ENCODE results near the gene DEPDC5. TPM values are rescaled to one million over a fixed set of nuclear protein-coding genes. Genes with fewer than 3 reads are reported as not detected.

DEPDC5 gene
- total RNA-seq, 1 experiment from 2014 or later = 7.9 TPM

DNA sequence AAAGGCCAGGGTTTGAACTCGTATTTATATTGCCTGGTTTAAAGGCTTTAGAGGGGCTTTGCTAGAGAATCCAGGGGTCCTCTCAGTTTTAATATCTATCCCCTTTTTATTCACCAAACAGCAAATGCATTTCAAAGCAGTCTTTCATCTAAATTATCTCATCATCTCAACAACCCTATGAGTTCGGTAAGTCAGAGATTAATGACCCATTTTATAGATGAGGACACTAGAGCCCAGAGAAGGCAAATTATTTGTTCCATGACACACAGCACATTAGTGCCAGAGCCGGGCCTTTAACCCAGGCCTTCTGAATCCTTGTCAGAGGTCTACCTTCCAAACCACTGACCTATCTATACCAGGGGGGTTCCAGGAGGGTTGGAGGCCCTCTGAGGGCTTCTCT lies 173.7 kb downstream of the DEPDC5 start:
- Histone ChIP-seq H3K4me3 (ENCODE audit: low read length) (no peak overlapping the region), H3K27me3 (ENCODE audit: low read length) (no peaks in the 10 kb centered on the region), H3K4me2 (ENCODE audit: low read length) (no peak overlapping the region), H4K20me1 (ENCODE audit: low read length) (no peaks in the 10 kb centered on the region), H2AFZ (ENCODE audit: low read length) (no peak overlapping the region), H3K9me2 (replicated peaks; ENCODE audit: low read length) (no peaks in the 10 kb centered on the region), H3K36me3 (ENCODE audit: low read depth, low read length) (no peaks in the 10 kb centered on the region), H3K9ac (ENCODE audit: low read length) (no peak overlapping the region), H3K4me1 (ENCODE audit: insufficient read depth, low read length) (no peaks in the 10 kb centered on the region), H3K9me3 (ENCODE audit: low read length) (no peaks in the 10 kb centered on the region), H3K27ac (ENCODE audit: low read length) (no peak overlapping the region), H3F3A (ENCODE audit: low read length, unreplicated experiment) (no peaks in the 10 kb centered on the region), H3K79me2 (ENCODE audit: low read length) (no peaks in the 10 kb centered on the region)
- intact Hi-C loops (cut with micrococcal nuclease) = no loop called here
- POLR2A ChIA-PET (ENCODE audit: unreplicated experiment) = no interaction called here
- CTCF ChIA-PET = interaction anchor here (0.7 kb wide), 1 partner anchor 43 kb away, joined by 5 read pairs; no protein-coding TSS in a partner anchor
- no peak for ATAC-seq
- TF ChIP-seq EZH2phosphoT487 (IDR thresholded peaks at IDR 0.05; ENCODE audit: borderline replicate concordance, low read length) = no peak
- TF ChIP-seq, protein P1, sequence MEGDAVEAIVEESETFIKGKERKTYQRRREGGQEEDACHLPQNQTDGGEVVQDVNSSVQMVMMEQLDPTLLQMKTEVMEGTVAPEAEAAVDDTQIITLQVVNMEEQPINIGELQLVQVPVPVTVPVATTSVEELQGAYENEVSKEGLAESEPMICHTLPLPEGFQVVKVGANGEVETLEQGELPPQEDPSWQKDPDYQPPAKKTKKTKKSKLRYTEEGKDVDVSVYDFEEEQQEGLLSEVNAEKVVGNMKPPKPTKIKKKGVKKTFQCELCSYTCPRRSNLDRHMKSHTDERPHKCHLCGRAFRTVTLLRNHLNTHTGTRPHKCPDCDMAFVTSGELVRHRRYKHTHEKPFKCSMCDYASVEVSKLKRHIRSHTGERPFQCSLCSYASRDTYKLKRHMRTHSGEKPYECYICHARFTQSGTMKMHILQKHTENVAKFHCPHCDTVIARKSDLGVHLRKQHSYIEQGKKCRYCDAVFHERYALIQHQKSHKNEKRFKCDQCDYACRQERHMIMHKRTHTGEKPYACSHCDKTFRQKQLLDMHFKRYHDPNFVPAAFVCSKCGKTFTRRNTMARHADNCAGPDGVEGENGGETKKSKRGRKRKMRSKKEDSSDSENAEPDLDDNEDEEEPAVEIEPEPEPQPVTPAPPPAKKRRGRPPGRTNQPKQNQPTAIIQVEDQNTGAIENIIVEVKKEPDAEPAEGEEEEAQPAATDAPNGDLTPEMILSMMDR (conservative IDR thresholded peaks at IDR 0.05; ENCODE audit: low read depth, low read length) = no peak
- TF ChIP-seq EZH2 (IDR thresholded peaks at IDR 0.05; ENCODE audit: low read length, unreplicated experiment) = no peak
- DNase-seq = no peak
- no TSS peak for BruUV-seq (replicated peaks)

DNA sequence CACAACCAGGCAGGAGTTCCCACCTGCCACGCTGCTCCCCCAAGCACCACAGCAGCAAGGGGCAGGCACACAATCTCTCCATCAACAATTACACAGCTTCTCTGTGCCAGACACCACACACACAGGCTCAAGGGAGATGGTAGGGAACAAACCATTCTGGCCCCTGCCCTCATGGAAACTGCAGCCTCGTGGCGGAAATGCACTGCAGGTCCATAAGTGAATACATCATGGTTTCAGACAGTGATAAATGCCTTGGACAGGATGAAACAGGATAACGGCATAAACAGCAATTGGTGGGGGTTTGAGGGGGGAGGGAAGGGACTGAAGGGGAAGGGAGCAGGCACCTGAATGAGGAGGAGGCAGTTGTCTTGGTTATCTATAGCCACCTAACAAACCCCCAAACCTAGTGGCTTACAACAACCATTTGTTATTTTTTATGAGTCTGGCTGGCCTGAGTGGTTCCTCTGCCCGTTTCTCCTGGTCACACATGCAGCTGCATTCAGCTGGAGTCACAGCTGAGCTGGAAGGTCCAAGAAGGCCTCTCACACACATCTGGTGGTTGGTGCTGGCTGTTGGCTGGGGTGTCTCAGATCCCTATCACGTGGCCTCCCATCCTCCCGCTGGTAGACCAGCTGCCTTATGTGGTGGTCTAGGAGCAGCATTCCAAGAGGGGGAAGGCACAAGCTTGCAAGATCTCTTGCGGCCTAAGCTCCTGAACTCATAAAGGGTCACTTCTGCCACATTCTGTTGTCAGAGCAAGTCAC lies 175.5 kb downstream of the DEPDC5 start:
- no peak overlapping the region for H3K9ac ChIP-seq (ENCODE audit: low read length)
- no peak overlapping the region for H3K4me3 ChIP-seq (ENCODE audit: low read length)
- no peaks in the 10 kb centered on the region for H3K9me3 ChIP-seq (ENCODE audit: low read length)
- H3K79me2 ChIP-seq (ENCODE audit: low read length) = no peaks in the 10 kb centered on the region
- no peaks in the 10 kb centered on the region for H4K20me1 ChIP-seq (ENCODE audit: low read length)
- ChIA-PET CTCF (no interaction called here), POLR2A (ENCODE audit: unreplicated experiment) (no interaction called here)
- no peak for ATAC-seq
- no peak for DNase-seq
- BruUV-seq (replicated peaks) = no TSS peak
- intact Hi-C loops (cut with micrococcal nuclease) = no loop called here
- no peak for TF ChIP-seq EZH2phosphoT487 (IDR thresholded peaks at IDR 0.05; ENCODE audit: borderline replicate concordance, low read length)
- TF ChIP-seq, protein P1 (conservative IDR thresholded peaks at IDR 0.05; ENCODE audit: low read depth, low read length) = no peak
- no peak for TF ChIP-seq EZH2 (IDR thresholded peaks at IDR 0.05; ENCODE audit: low read length, unreplicated experiment)
- no peaks in the 10 kb centered on the region for H3K36me3 ChIP-seq (ENCODE audit: low read depth, low read length)
- H3K9me2 ChIP-seq (replicated peaks; ENCODE audit: low read length) = no peaks in the 10 kb centered on the region
- H3K27me3 ChIP-seq (ENCODE audit: low read length) = no peaks in the 10 kb centered on the region
- no peak overlapping the region for H2AFZ ChIP-seq (ENCODE audit: low read length)
- no peak overlapping the region for H3K27ac ChIP-seq (ENCODE audit: low read length)
- H3F3A ChIP-seq (ENCODE audit: low read length, unreplicated experiment) = no peaks in the 10 kb centered on the region
- no peak overlapping the region for H3K4me2 ChIP-seq (ENCODE audit: low read length)
- no peaks in the 10 kb centered on the region for H3K4me1 ChIP-seq (ENCODE audit: insufficient read depth, low read length)

DNA sequence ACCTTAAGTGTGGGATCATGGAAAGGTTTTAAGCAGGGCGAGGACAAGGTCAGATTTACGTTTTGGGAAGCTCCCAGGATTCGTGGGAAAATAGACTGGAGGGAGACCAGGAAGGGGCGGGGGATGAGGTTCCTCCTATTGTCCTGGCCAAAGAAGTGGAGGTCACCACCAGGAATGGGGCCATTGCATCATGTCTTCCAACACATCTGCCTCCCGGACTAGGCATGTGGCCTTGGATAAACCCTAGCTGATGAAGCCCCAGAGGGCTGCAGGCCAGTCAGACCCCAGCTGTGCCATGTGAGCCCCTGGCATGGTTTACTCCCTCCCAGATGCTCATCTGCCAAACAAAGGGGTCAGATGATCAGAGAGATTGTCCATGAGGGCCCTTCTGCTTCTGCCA lies 179.0 kb downstream of the DEPDC5 start:
- no peaks in the 10 kb centered on the region for H3K9me2 ChIP-seq (replicated peaks; ENCODE audit: low read length)
- H3K27ac ChIP-seq (ENCODE audit: low read length) = no peak overlapping the region
- no peaks in the 10 kb centered on the region for H3K9me3 ChIP-seq (ENCODE audit: low read length)
- intact Hi-C loops (cut with micrococcal nuclease) = no loop called here
- no peaks in the 10 kb centered on the region for H4K20me1 ChIP-seq (ENCODE audit: low read length)
- ATAC-seq (no peak), DNase-seq (no peak)
- H3K4me3 ChIP-seq (ENCODE audit: low read length) = no peak overlapping the region
- H3K27me3 ChIP-seq (ENCODE audit: low read length) = no peaks in the 10 kb centered on the region
- no peak overlapping the region for H2AFZ ChIP-seq (ENCODE audit: low read length)
- H3K4me2 ChIP-seq (ENCODE audit: low read length) = no peak overlapping the region
- no TSS peak for BruUV-seq (replicated peaks)
- ChIA-PET CTCF (no interaction called here), POLR2A (ENCODE audit: unreplicated experiment) (no interaction called here)
- no peak overlapping the region for H3K9ac ChIP-seq (ENCODE audit: low read length)
- no peaks in the 10 kb centered on the region for H3K79me2 ChIP-seq (ENCODE audit: low read length)
- TF ChIP-seq EZH2phosphoT487 (IDR thresholded peaks at IDR 0.05; ENCODE audit: borderline replicate concordance, low read length) (no peak), EZH2 (IDR thresholded peaks at IDR 0.05; ENCODE audit: low read length, unreplicated experiment) (no peak)
- TF ChIP-seq, protein P1 (conservative IDR thresholded peaks at IDR 0.05; ENCODE audit: low read depth, low read length) = no peak
- H3K4me1 ChIP-seq (ENCODE audit: insufficient read depth, low read length) = no peaks in the 10 kb centered on the region
- no peaks in the 10 kb centered on the region for H3F3A ChIP-seq (ENCODE audit: low read length, unreplicated experiment)
- no peaks in the 10 kb centered on the region for H3K36me3 ChIP-seq (ENCODE audit: low read depth, low read length)
